Lower lobe of right lung (tissue), 2 donors: ENCODE results near the gene SLC6A18. TPM values are rescaled to one million over a fixed set of nuclear protein-coding genes. Genes with fewer than 3 reads are reported as not detected.

Experiments used
- ATAC-seq, 2 donors: fragments of 200-7000 bp; cut with Tn5 transposase; one replicate each; pipeline ENCODE4 v1.9.1; 2020 to 2022; ENCODE audit warnings: mild to moderate bottlenecking in 2 of 2, moderate library complexity in 2 of 2
- DNase-seq: peaks from one replicate; pipeline ENCODE4 v3.0.0-alpha.2; 2020
- H3K27ac ChIP-seq: fragments of 200-600 bp; one replicate; pipeline ENCODE4 v1.8.0; 2022
- H3K27me3 ChIP-seq: fragments of 200-600 bp; one replicate; pipeline ENCODE4 v1.8.0; 2022; ENCODE audit warnings: low read depth
- H3K36me3 ChIP-seq: fragments of 200-600 bp; one replicate; pipeline ENCODE4 v1.8.0; 2022; ENCODE audit warnings: mild to moderate bottlenecking
- H3K4me1 ChIP-seq: fragments of 200-600 bp; one replicate; pipeline ENCODE4 v1.8.0; 2022
- H3K4me3 ChIP-seq: fragments of 200-600 bp; one replicate; pipeline ENCODE4 v1.8.0; 2022; ENCODE audit warnings: mild to moderate bottlenecking
- H3K9me3 ChIP-seq: fragments of 200-600 bp; one replicate; pipeline ENCODE4 v1.8.0; 2022
- intact Hi-C: fragments of 100-400 bp; cut with DNase I; formaldehyde crosslinking; loops from one replicate; pipeline ENCODE4 v1.11.0; 2022
- total RNA-seq: library from RNA; stranded (reverse); fragmentation: NEBNext Ultra II Directional; extraction: Animal tissue kit (Norgen Biotek cat#: 25700); gene quantifications from one replicate; pipeline ENCODE4 v1.2.1, GENCODE V29; 2021
- TF ChIP-seq, protein P1 (sequence below): fragments of 200-600 bp; IDR thresholded peaks from one replicate; pipeline ENCODE4 v1.8.0; 2022; ENCODE audit warnings: antibody characterized with exemption, mild to moderate bottlenecking
- donor health status: DM: no; HTN: yes; CAD: no; lungs with severe emphysema.

Gene SLC6A18
- total RNA-seq, 1 donor from 2014 or later, result not detected

DNA sequence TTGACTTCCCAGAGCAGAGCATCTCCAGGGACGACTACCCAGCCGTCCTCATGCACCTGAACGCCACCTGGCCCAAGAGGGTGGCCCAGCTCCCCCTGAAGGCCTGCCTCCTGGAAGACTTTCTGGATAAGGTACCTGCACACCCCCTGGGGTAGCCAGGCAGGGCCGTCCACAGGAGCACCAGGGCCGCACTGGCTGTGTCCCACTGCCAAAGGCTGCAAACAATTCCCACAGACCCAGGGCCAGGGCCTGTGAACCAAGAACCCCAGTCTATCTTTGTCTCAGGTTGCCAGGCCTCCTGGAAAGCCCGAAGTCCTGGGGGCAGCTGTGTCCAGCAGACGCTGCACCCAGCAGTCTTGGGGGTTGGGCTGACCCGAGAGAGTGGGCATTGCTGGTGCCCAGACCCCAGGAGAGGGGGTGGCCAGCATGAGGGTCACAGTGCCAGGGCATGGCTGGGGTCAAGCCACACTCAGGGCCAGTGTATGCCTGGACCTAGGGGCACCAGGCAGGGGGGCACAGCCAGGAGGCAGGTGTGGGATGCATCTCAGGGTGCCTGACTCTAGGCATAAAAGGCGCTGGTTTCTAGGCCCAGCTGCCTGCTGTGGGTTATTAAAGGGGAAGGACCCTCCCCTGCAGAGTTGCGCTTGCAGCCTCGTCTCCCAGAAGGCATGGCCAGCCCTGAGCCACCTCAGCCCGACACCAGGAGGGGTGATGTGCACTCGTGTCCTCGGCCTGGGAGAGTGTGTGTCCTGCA, 17.7 kb downstream of the SLC6A18 start:
- TF ChIP-seq, protein P1, sequence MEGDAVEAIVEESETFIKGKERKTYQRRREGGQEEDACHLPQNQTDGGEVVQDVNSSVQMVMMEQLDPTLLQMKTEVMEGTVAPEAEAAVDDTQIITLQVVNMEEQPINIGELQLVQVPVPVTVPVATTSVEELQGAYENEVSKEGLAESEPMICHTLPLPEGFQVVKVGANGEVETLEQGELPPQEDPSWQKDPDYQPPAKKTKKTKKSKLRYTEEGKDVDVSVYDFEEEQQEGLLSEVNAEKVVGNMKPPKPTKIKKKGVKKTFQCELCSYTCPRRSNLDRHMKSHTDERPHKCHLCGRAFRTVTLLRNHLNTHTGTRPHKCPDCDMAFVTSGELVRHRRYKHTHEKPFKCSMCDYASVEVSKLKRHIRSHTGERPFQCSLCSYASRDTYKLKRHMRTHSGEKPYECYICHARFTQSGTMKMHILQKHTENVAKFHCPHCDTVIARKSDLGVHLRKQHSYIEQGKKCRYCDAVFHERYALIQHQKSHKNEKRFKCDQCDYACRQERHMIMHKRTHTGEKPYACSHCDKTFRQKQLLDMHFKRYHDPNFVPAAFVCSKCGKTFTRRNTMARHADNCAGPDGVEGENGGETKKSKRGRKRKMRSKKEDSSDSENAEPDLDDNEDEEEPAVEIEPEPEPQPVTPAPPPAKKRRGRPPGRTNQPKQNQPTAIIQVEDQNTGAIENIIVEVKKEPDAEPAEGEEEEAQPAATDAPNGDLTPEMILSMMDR, result no peak
- DNase-seq (no peak), ATAC-seq (no peak)
- Histone ChIP-seq H3K9me3 (no peaks in the 10 kb centered on the region), H3K4me1 (no peaks in the 10 kb centered on the region), H3K4me3 (no peak overlapping the region), H3K36me3 (no peaks in the 10 kb centered on the region), H3K27ac (no peak overlapping the region), H3K27me3 (peaks cover 43% of the 10 kb centered on the region)
- intact Hi-C loops, result no loop called here

DNA sequence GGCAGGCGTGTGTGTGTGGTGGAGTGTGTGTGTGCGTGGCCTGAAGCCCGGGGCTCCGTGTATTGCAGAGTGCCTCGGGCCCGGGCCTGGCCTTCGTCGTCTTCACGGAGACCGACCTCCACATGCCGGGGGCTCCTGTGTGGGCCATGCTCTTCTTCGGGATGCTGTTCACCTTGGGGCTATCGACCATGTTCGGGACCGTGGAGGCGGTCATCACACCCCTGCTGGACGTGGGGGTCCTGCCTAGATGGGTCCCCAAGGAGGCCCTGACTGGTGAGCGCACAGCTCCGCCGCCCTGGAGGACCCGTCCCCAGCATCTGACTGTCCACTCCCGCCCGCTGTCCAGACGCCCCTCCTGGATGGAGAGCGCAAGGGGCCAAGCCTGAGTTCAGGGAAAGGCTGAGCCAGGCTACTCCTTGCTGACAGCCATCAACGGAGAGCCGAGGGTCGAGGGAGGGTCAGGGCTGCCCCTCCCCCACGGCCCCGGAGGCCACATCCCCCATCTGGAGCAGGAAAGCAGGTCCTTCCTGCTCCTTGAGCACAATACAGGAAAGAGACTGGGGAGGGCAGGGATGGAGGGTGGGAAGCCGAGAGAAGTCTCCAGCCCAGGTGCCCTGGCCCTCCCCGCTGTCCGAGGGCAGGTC, 18.4 kb downstream of the SLC6A18 start:
- H3K9me3 ChIP-seq, result no peaks in the 10 kb centered on the region
- H3K4me3 ChIP-seq, result no peak overlapping the region
- DNase-seq (no peak), ATAC-seq (no peak)
- no peaks in the 10 kb centered on the region for H3K4me1 ChIP-seq
- intact Hi-C loops, result no loop called here
- no peak overlapping the region for H3K27ac ChIP-seq
- peaks cover 50% of the 10 kb centered on the region for H3K27me3 ChIP-seq
- H3K36me3 ChIP-seq, result no peaks in the 10 kb centered on the region
- TF ChIP-seq, protein P1, result no peak

DNA sequence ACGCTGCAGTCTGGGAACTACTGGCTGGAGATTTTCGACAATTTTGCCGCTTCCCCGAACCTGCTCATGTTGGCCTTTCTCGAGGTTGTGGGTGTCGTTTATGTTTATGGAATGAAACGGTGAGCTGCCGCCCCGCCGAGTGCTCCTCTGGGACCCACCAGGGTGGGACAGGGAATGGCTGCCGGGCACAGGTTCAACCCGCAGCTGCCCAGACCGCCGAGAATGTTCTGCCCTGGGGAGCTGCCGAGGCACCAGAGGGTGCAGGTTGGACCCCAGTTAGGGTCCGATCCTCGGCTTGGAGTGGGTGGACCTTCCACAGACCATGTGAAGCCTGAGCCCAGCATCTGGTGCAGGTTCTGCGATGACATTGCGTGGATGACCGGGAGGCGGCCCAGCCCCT, 19.1 kb downstream of the SLC6A18 start:
- intact Hi-C loops, result no loop called here
- Histone ChIP-seq H3K36me3 (no peaks in the 10 kb centered on the region), H3K27me3 (peaks cover 50% of the 10 kb centered on the region), H3K4me1 (no peaks in the 10 kb centered on the region), H3K9me3 (no peaks in the 10 kb centered on the region), H3K4me3 (no peak overlapping the region), H3K27ac (no peak overlapping the region)
- DNase-seq, result no peak
- TF ChIP-seq, protein P1, result no peak
- no peak for ATAC-seq

DNA sequence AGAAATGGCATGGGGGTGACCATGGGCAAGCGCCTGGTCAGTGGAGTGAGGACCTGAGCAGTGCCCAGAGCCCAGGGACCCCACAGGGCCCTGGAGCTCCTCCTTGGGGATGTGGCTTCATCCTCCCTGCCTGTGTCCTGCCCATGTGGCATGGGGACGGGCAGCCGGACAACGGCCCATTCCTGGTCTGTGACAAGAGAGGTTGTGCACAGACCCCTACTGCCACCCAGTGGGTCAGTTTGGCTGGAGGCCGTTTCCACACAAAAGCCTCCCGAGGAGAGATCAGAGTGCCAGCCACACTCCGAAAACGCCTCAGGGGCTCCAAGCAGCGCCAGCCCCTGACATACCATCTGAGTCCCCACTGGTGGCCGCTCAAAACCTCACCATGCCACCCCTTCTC, 19.8 kb downstream of the SLC6A18 start:
- ATAC-seq (no peak), DNase-seq (no peak)
- intact Hi-C loops, result no loop called here
- Histone ChIP-seq H3K4me3 (no peak overlapping the region), H3K9me3 (no peaks in the 10 kb centered on the region), H3K27ac (no peak overlapping the region), H3K27me3 (peaks cover 50% of the 10 kb centered on the region), H3K36me3 (no peaks in the 10 kb centered on the region), H3K4me1 (no peaks in the 10 kb centered on the region)
- TF ChIP-seq, protein P1, result no peak

DNA sequence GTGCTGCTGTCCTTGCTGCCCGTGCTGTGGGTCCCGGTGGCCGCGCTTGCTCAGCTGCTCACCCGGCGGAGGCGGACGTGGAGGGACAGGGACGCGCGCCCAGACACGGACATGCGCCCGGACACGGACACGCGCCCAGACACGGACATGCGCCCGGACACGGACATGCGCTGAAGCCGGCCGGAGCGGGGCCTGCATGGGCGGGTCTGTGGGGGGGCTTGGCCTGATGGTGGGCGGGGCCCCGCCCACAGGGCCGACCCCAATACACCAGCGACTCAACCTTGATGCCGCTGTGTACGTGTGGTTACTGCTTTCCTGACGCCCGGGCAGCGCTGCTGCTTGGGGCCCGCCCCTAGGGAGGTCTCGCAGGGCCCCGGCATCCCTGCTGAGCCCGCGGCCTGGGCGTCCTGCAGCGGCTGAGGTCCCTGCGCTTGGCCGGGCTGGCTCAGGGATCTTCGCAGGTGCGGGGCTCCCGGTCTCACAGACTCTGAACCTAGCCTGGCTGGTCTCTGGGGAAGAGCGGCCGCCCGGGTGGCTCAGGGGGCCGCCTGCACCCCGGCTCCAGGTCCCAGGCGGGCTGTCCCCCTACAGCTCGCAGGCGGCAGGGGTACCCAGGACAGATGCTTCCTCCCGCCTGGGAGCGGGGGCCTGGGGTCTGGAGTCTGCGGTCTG, 20.9 kb downstream of the SLC6A18 start:
- ATAC-seq (no peak), DNase-seq (no peak)
- Histone ChIP-seq H3K36me3 (no peaks in the 10 kb centered on the region), H3K4me1 (no peaks in the 10 kb centered on the region), H3K27me3 (peaks cover 50% of the 10 kb centered on the region), H3K4me3 (no peak overlapping the region), H3K27ac (no peak overlapping the region), H3K9me3 (no peaks in the 10 kb centered on the region)
- intact Hi-C loops, result no loop called here
- TF ChIP-seq, protein P1, result no peak
